ENCODE measurements around the gene HMGCR. TPM values are rescaled to one million over a fixed set of nuclear protein-coding genes. Genes with fewer than 3 reads are reported as not detected.
"Not testable (repeated sequence)": the region's sequence is repeated elsewhere in the genome, so short reads cannot be mapped to it uniquely, and the experiment has no call there.

The HMGCR gene
- total RNA-seq, 2 experiments from 2014 or later = 50.3 to 50.8 TPM

- peak; percentile 61 for DNase-seq
These were observed 12.2 kb upstream of the HMGCR start for GRCh38 chr5:75324791-75325190.

DNA sequence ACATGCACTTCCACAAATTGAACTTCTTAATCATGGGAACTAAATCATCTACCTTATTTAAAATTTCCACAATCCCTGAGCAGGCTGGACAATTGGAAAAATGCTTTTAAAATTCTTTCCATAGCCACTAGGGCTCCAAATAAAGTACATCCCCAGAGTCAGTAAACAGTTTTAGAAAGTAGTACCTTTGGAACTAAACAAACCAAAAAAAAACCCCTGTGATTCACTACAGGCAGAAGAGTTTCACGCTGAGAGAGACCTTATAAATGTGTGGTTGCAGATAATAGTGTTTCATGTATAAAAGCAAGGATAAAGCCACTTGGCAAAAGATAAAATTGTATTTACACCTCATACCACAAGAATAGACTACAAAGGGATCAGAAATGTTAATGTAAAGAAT is 11.8 kb upstream of the HMGCR start:
- CTCF ChIA-PET = interaction anchor here (0.7 kb wide), 1 partner anchor 12 kb away, joined by 3 read pairs; the partner anchor contains the start of gene HMGCR
- no peaks in the 10 kb centered on the region for H3K9me3 Mint-ChIP-seq
- DNase-seq (no peak), ATAC-seq (peak; percentile 72)
- POLR2A ChIA-PET = no interaction called here
- H3K27me3 Mint-ChIP-seq = peaks cover 7% of the 10 kb centered on the region
- H3K4me3 Mint-ChIP-seq = no peak overlapping the region
- peaks cover 16% of the 10 kb centered on the region for H3K4me1 Mint-ChIP-seq (ENCODE audit: low read depth)
- no peaks in the 10 kb centered on the region for H3K36me3 Mint-ChIP-seq (ENCODE audit: low read depth)
- H3K27ac Mint-ChIP-seq = peak overlapping the region; percentile 10
- intact Hi-C loops (cut with micrococcal nuclease) = no loop called here
- TF ChIP-seq, protein P1, sequence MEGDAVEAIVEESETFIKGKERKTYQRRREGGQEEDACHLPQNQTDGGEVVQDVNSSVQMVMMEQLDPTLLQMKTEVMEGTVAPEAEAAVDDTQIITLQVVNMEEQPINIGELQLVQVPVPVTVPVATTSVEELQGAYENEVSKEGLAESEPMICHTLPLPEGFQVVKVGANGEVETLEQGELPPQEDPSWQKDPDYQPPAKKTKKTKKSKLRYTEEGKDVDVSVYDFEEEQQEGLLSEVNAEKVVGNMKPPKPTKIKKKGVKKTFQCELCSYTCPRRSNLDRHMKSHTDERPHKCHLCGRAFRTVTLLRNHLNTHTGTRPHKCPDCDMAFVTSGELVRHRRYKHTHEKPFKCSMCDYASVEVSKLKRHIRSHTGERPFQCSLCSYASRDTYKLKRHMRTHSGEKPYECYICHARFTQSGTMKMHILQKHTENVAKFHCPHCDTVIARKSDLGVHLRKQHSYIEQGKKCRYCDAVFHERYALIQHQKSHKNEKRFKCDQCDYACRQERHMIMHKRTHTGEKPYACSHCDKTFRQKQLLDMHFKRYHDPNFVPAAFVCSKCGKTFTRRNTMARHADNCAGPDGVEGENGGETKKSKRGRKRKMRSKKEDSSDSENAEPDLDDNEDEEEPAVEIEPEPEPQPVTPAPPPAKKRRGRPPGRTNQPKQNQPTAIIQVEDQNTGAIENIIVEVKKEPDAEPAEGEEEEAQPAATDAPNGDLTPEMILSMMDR (IDR thresholded peaks at IDR 0.05) = no peak

More at GRCh38 chr5:75324791-75325190, 12.2 kb upstream of the HMGCR start:
- Mint-ChIP-seq H3K27me3 (peaks cover 7% of the 10 kb centered on the region), H3K27ac (peak overlapping the region; percentile 10), H3K4me1 (ENCODE audit: low read depth) (peaks cover 16% of the 10 kb centered on the region), H3K4me3 (no peak overlapping the region), H3K36me3 (ENCODE audit: low read depth) (no peaks in the 10 kb centered on the region), H3K9me3 (no peaks in the 10 kb centered on the region)
- TF ChIP-seq, protein P1 (IDR thresholded peaks at IDR 0.05) = no peak
- ChIA-PET CTCF (interaction anchor here (0.7 kb wide), 1 partner anchor 12 kb away, joined by 3 read pairs; the partner anchor contains the start of gene HMGCR), POLR2A (no interaction called here)
- intact Hi-C loops (cut with micrococcal nuclease) = no loop called here
- peak; percentile 82 for ATAC-seq

GRCh38 chr5:75330404-75330803 is 6.6 kb upstream of the HMGCR start:
- ChIA-PET CTCF (interaction anchor here (0.8 to 2.7 kb wide), 6 partner anchors 9 to 577 kb away, joined by 3 to 10 read pairs (median 4); partner anchors contain the start of gene ANKRD31), POLR2A (interaction anchor here (0.9 kb wide), 1 partner anchor 26 kb away, joined by 3 read pairs; no protein-coding TSS in a partner anchor)
- intact Hi-C loops (cut with micrococcal nuclease) = loop anchor here (10.0 kb wide), 1 partner anchor 276 kb away; the partner anchor contains the start of gene GCNT4
- peaks cover 2% of the 10 kb centered on the region for H3K9me3 Mint-ChIP-seq
- no peak for DNase-seq
- no peak overlapping the region for H3K4me3 Mint-ChIP-seq
- no peaks in the 10 kb centered on the region for H3K36me3 Mint-ChIP-seq (ENCODE audit: low read depth)
- no peak overlapping the region for H3K27ac Mint-ChIP-seq
- TF ChIP-seq, protein P1 (IDR thresholded peaks at IDR 0.05) = no peak
- ATAC-seq = no peak
- peaks cover under 1% of the 10 kb centered on the region for H3K4me1 Mint-ChIP-seq (ENCODE audit: low read depth)
- H3K27me3 Mint-ChIP-seq = peaks cover 3% of the 10 kb centered on the region

GRCh38 chr5:75331095-75332090 is 5.6 kb upstream of the HMGCR start:
- no peak overlapping the region for H3K27ac Mint-ChIP-seq
- intact Hi-C loops (cut with micrococcal nuclease) = loop anchor here (10.0 kb wide), 1 partner anchor 277 kb away; the partner anchor contains the start of gene GCNT4
- POLR2A ChIA-PET = no interaction called here
- peaks cover 2% of the 10 kb centered on the region for H3K27me3 Mint-ChIP-seq
- TF ChIP-seq, protein P1 (IDR thresholded peaks at IDR 0.05) = no peak
- H3K36me3 Mint-ChIP-seq (ENCODE audit: low read depth) = no peaks in the 10 kb centered on the region
- no peak for DNase-seq
- no peak overlapping the region for H3K4me3 Mint-ChIP-seq
- no peak for ATAC-seq
- H3K9me3 Mint-ChIP-seq = peaks cover 2% of the 10 kb centered on the region
- no peaks in the 10 kb centered on the region for H3K4me1 Mint-ChIP-seq (ENCODE audit: low read depth)
- CTCF ChIA-PET = interaction anchor here (0.8 to 2.7 kb wide), 9 partner anchors 9 to 281 kb away, joined by 3 to 10 read pairs (median 3); partner anchors contain the start of gene ANKRD31

DNA sequence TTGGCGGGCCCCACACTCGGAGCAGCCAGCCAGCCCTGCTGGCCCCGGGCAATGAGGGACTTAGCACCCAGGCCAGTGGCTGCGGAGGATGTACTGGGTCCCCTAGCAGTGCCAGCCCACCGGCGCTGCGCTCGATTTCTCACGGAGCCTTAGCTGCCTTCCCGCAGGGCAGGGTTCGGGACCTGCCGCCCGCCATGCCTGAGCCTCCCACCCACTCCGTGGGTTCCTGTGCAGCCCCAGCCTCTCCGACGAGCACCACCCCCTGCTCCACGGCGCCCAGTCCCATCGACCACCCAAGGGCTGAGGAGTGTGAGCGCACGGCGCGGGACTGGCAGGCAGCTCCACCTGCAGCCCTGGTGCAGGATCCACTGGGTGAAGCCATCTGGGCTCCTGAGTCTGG is 3.3 kb upstream of the HMGCR start:
- H3K27me3 Mint-ChIP-seq; POLR2A ChIA-PET; DNase-seq; H3K36me3 Mint-ChIP-seq (ENCODE audit: low read depth); H3K27ac Mint-ChIP-seq; ATAC-seq; CTCF ChIA-PET; H3K4me1 Mint-ChIP-seq (ENCODE audit: low read depth); H3K9me3 Mint-ChIP-seq; H3K4me3 Mint-ChIP-seq: not testable (repeated sequence)
- intact Hi-C loops (cut with micrococcal nuclease) = loop anchor here (10.0 kb wide), 1 partner anchor 279 kb away; the partner anchor contains the start of gene GCNT4

DNA sequence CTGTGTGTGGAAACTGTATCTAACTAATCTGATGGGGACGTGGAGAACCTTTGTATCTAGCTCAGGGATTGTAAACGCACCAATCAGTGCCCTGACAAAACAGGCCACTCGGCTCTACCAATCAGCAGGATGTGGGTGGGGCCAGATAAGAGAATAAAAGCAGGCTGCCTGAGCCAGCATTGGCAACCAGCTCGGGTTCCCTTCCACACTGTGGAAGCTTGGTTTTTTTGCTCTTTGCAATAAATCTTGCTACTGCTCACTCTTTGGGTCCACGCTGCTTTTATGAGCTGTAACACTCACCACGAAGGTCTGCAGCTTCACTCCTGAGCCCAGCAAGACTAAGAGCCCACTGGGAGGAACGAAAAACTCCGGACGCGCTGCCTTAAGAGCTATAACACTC is 2.6 kb upstream of the HMGCR start:
- intact Hi-C loops (cut with micrococcal nuclease) = loop anchor here (10.0 kb wide), 1 partner anchor 280 kb away; the partner anchor contains the start of gene GCNT4
- H3K9me3 Mint-ChIP-seq; ATAC-seq; DNase-seq; H3K4me3 Mint-ChIP-seq; H3K27me3 Mint-ChIP-seq; H3K27ac Mint-ChIP-seq; POLR2A ChIA-PET; H3K36me3 Mint-ChIP-seq (ENCODE audit: low read depth); CTCF ChIA-PET: not testable (repeated sequence)
- H3K4me1 Mint-ChIP-seq (ENCODE audit: low read depth) = peaks cover 12% of the 10 kb centered on the region

All from activated CD8-positive, alpha-beta T cell treated with anti-CD3 and anti-CD28 coated beads for 36 hours (primary cell).